ENCODE data around the gene CFAP46. TPM values are rescaled to one million over a fixed set of nuclear protein-coding genes. Genes with fewer than 3 reads are reported as not detected.

Gene CFAP46
- total RNA-seq, 1 donor from 2014 or later: 1.3 TPM

DNA sequence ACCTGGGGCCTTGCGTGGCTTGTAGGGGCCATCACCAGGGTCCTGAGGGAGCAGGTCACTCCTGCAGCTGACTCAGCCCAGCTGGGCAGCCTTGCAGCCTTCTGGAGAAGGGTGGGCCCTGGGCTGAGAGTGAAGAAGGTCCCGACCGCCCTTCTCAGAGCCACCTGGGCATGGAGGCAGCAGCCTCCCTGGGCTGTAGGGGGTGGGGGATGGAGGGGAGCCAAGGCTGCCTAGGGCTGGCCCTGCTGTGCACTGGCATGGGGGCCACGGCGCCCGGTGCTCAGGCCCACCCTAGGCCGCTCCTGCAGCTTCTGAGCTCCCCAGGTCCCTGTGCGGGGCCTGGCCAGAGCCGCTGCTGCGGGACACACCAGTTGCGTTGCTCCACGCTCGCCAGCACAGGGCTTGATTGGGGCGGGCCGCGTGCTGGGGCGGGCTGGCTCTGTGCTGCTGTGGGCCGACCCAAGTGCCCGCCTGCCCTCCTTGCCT is 92.8 kb downstream of the CFAP46 start:
- DNase-seq (ENCODE audit: low read depth): no peak
- H3K79me2 ChIP-seq (ENCODE audit: insufficient read depth, low read length): no peaks in the 10 kb centered on the region

DNA sequence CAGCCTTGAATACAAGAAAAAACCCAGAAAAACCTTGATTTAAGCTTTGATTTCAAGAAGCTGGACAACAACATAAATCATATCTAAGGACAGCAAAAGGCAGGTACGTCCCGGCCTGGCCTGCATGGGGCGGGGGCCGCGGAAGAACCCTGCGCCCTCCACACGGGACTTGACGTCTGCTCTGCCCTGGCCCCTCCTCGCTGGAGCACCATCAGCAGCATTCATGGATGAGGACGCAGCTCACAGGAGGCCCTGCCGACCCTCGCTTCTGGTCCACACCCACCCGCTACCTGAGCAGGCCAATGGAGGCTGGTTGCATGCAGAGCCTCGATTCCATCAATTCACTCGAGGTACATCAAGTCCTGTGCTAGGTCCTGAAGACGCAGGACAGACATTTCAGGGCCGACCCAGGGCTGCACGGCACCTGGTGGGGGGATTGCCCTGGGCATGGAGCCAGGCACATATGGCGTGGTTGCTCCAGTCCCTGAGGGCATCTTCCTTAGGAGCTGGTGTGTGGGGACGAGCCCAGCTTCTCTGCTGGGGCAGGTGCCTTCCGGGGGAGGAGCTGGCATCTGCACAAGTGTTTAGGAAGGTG is 93.3 kb downstream of the CFAP46 start:
- H3K4me1 ChIP-seq (ENCODE audit: insufficient read depth, low read length): no peaks in the 10 kb centered on the region
- peaks cover 6% of the 10 kb centered on the region for H3K36me3 Mint-ChIP-seq (ENCODE audit: low read depth, unreplicated experiment)
- DNase-seq (ENCODE audit: low read depth): no peak

More for the DNA sequence above, 92.8 kb downstream of the CFAP46 start:
- no peak overlapping the region for H3K9ac ChIP-seq (ENCODE audit: low read length)
- no peak for FAIRE-seq
- Mint-ChIP-seq H3K4me3 (ENCODE audit: unreplicated experiment) (no peak overlapping the region), H3K4me1 (ENCODE audit: low read depth, unreplicated experiment) (no peaks in the 10 kb centered on the region), H3K27me3 (ENCODE audit: low read depth, unreplicated experiment) (peaks cover 23% of the 10 kb centered on the region), H3K9me3 (ENCODE audit: unreplicated experiment) (peaks cover 6% of the 10 kb centered on the region), H3K27ac (ENCODE audit: unreplicated experiment) (no peak overlapping the region), H3K36me3 (ENCODE audit: low read depth, unreplicated experiment) (peaks cover 5% of the 10 kb centered on the region)
- H3K36me3 ChIP-seq (ENCODE audit: insufficient read depth, low read length): no peaks in the 10 kb centered on the region
- H3K27ac ChIP-seq (ENCODE audit: low read depth, low read length): no peak overlapping the region
- H3K4me1 ChIP-seq (ENCODE audit: insufficient read depth, low read length): no peaks in the 10 kb centered on the region
- H3K9me3 ChIP-seq (ENCODE audit: insufficient read depth, low read depth, low read length): no peaks in the 10 kb centered on the region
- H2AFZ ChIP-seq (ENCODE audit: low read depth, low read length): no peak overlapping the region
- H3K4me3 ChIP-seq (ENCODE audit: insufficient read depth, low read depth, low read length): no peak overlapping the region
- H3K4me2 ChIP-seq (ENCODE audit: low read length): no peak overlapping the region
- no peaks in the 10 kb centered on the region for H4K20me1 ChIP-seq (ENCODE audit: insufficient read depth, low read length)
- H3K27me3 ChIP-seq (ENCODE audit: insufficient read depth, low read length): peaks cover 2% of the 10 kb centered on the region
- TF ChIP-seq, protein P1, sequence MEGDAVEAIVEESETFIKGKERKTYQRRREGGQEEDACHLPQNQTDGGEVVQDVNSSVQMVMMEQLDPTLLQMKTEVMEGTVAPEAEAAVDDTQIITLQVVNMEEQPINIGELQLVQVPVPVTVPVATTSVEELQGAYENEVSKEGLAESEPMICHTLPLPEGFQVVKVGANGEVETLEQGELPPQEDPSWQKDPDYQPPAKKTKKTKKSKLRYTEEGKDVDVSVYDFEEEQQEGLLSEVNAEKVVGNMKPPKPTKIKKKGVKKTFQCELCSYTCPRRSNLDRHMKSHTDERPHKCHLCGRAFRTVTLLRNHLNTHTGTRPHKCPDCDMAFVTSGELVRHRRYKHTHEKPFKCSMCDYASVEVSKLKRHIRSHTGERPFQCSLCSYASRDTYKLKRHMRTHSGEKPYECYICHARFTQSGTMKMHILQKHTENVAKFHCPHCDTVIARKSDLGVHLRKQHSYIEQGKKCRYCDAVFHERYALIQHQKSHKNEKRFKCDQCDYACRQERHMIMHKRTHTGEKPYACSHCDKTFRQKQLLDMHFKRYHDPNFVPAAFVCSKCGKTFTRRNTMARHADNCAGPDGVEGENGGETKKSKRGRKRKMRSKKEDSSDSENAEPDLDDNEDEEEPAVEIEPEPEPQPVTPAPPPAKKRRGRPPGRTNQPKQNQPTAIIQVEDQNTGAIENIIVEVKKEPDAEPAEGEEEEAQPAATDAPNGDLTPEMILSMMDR (IDR thresholded peaks at IDR 0.05; ENCODE audit: insufficient read depth, low read depth, low read length): no peak
- no peak for TF ChIP-seq EZH2 (IDR thresholded peaks at IDR 0.05; ENCODE audit: insufficient read depth, low read length)

More for the DNA sequence above, 93.3 kb downstream of the CFAP46 start:
- FAIRE-seq: no peak
- Histone ChIP-seq H3K79me2 (ENCODE audit: insufficient read depth, low read length) (no peaks in the 10 kb centered on the region), H3K4me3 (ENCODE audit: insufficient read depth, low read depth, low read length) (no peak overlapping the region), H3K9me3 (ENCODE audit: insufficient read depth, low read depth, low read length) (no peaks in the 10 kb centered on the region), H2AFZ (ENCODE audit: low read depth, low read length) (no peak overlapping the region), H3K27me3 (ENCODE audit: insufficient read depth, low read length) (peaks cover 2% of the 10 kb centered on the region), H3K4me2 (ENCODE audit: low read length) (no peak overlapping the region), H3K36me3 (ENCODE audit: insufficient read depth, low read length) (no peaks in the 10 kb centered on the region), H4K20me1 (ENCODE audit: insufficient read depth, low read length) (no peaks in the 10 kb centered on the region), H3K27ac (ENCODE audit: low read depth, low read length) (no peak overlapping the region), H3K9ac (ENCODE audit: low read length) (no peak overlapping the region)
- Mint-ChIP-seq H3K27me3 (ENCODE audit: low read depth, unreplicated experiment) (peaks cover 25% of the 10 kb centered on the region), H3K9me3 (ENCODE audit: unreplicated experiment) (peaks cover 6% of the 10 kb centered on the region), H3K4me3 (ENCODE audit: unreplicated experiment) (no peak overlapping the region), H3K27ac (ENCODE audit: unreplicated experiment) (no peak overlapping the region), H3K4me1 (ENCODE audit: low read depth, unreplicated experiment) (no peaks in the 10 kb centered on the region)
- TF ChIP-seq EZH2 (IDR thresholded peaks at IDR 0.05; ENCODE audit: insufficient read depth, low read length): no peak
- TF ChIP-seq, protein P1 (IDR thresholded peaks at IDR 0.05; ENCODE audit: insufficient read depth, low read depth, low read length): no peak

Data from astrocyte (in vitro differentiated cells and primary cell).